Measurements from ENCODE around the gene BCAS3.

The BCAS3 gene

GRCh38 chr17:61260071-61260797 lies 582.6 kb downstream of the BCAS3 start:
- no peaks in the 10 kb centered on the region for H3K36me3 ChIP-seq (ENCODE audit: control insufficient read depth in 1 of 2, insufficient read depth in 2 of 2, low read length in 2 of 2)
- WGBS (ENCODE audit: extremely low coverage, insufficient coverage, insufficient read length): no CpG with 5 or more reads among the region's 12 CpGs
- H3K18ac ChIP-seq (ENCODE audit: low read length): no peak overlapping the region
- no peak overlapping the region for H3K9ac ChIP-seq (ENCODE audit: low read length)
- H3K23ac ChIP-seq (ENCODE audit: low read length): no peak overlapping the region
- H2BK120ac ChIP-seq (ENCODE audit: insufficient read depth, low read length, poor library complexity): no peak overlapping the region
- H3K79me2 ChIP-seq (ENCODE audit: control insufficient read depth, insufficient read depth, low read length, poor library complexity): no peaks in the 10 kb centered on the region
- no peak overlapping the region for H3K14ac ChIP-seq (ENCODE audit: low read length)
- H4K8ac ChIP-seq (ENCODE audit: low read depth, low read length): no peak overlapping the region
- no peak overlapping the region for H3K4me2 ChIP-seq (ENCODE audit: low read length)
- no peak overlapping the region for H3K4me3 ChIP-seq (ENCODE audit: low read depth, low read length)
- no peak overlapping the region for H3K27ac ChIP-seq (ENCODE audit: low read depth, low read length)
- H2AFZ ChIP-seq (ENCODE audit: insufficient read depth, low read length, poor library complexity): no peak overlapping the region
- H3K9me3 ChIP-seq (ENCODE audit: insufficient read depth, low read depth, low read length): no peaks in the 10 kb centered on the region
- no peak overlapping the region for H2AK5ac ChIP-seq (ENCODE audit: low read length)
- H3K4ac ChIP-seq (ENCODE audit: low read depth, low read length): no peak overlapping the region
- H3K4me1 ChIP-seq (ENCODE audit: control insufficient read depth in 1 of 2, insufficient read depth in 2 of 2, low read length in 2 of 2): no peaks in the 10 kb centered on the region
- H4K91ac ChIP-seq (ENCODE audit: low read depth, low read length): no peak overlapping the region
- no peak overlapping the region for H2BK12ac ChIP-seq (ENCODE audit: low read length)
- H2BK5ac ChIP-seq (ENCODE audit: low read depth, low read length, poor library complexity): no peak overlapping the region
- DNase-seq: no peak
- no peaks in the 10 kb centered on the region for H3K27me3 ChIP-seq (ENCODE audit: insufficient read depth, low read length)
- no peaks in the 10 kb centered on the region for H3K79me1 ChIP-seq (ENCODE audit: low read length)
- H4K12ac ChIP-seq (ENCODE audit: low read depth, low read length): no peak overlapping the region

GRCh38 chr17:61261001-61261637 lies 583.5 kb downstream of the BCAS3 start:
- no CpG with 5 or more reads among the region's 6 CpGs for WGBS (ENCODE audit: extremely low coverage, insufficient coverage, insufficient read length)
- Histone ChIP-seq H2AFZ (ENCODE audit: insufficient read depth, low read length, poor library complexity) (no peak overlapping the region), H4K8ac (ENCODE audit: low read depth, low read length) (no peak overlapping the region), H2BK120ac (ENCODE audit: insufficient read depth, low read length, poor library complexity) (no peak overlapping the region), H3K14ac (ENCODE audit: low read length) (no peak overlapping the region), H3K4me1 (ENCODE audit: control insufficient read depth in 1 of 2, insufficient read depth in 2 of 2, low read length in 2 of 2) (no peaks in the 10 kb centered on the region), H3K27ac (ENCODE audit: low read depth, low read length) (no peak overlapping the region), H3K79me1 (ENCODE audit: low read length) (no peaks in the 10 kb centered on the region), H2BK12ac (ENCODE audit: low read length) (no peak overlapping the region), H3K79me2 (ENCODE audit: control insufficient read depth, insufficient read depth, low read length, poor library complexity) (no peaks in the 10 kb centered on the region), H3K36me3 (ENCODE audit: control insufficient read depth in 1 of 2, insufficient read depth in 2 of 2, low read length in 2 of 2) (no peaks in the 10 kb centered on the region), H3K9ac (ENCODE audit: low read length) (no peak overlapping the region), H3K4ac (ENCODE audit: low read depth, low read length) (no peak overlapping the region), H3K27me3 (ENCODE audit: insufficient read depth, low read length) (no peaks in the 10 kb centered on the region), H3K18ac (ENCODE audit: low read length) (no peak overlapping the region), H3K23ac (ENCODE audit: low read length) (no peak overlapping the region), H3K9me3 (ENCODE audit: insufficient read depth, low read depth, low read length) (no peaks in the 10 kb centered on the region), H2AK5ac (ENCODE audit: low read length) (no peak overlapping the region), H4K91ac (ENCODE audit: low read depth, low read length) (no peak overlapping the region), H3K4me2 (ENCODE audit: low read length) (no peak overlapping the region), H3K4me3 (ENCODE audit: low read depth, low read length) (no peak overlapping the region), H4K12ac (ENCODE audit: low read depth, low read length) (no peak overlapping the region), H2BK5ac (ENCODE audit: low read depth, low read length, poor library complexity) (no peak overlapping the region)
- DNase-seq: no peak

- no peak overlapping the region for H4K91ac ChIP-seq (ENCODE audit: low read depth, low read length)
- no peak overlapping the region for H3K18ac ChIP-seq (ENCODE audit: low read length)
- H3K4me1 ChIP-seq (ENCODE audit: control insufficient read depth in 1 of 2, insufficient read depth in 2 of 2, low read length in 2 of 2): no peaks in the 10 kb centered on the region
- no peaks in the 10 kb centered on the region for H3K27me3 ChIP-seq (ENCODE audit: insufficient read depth, low read length)
- H3K14ac ChIP-seq (ENCODE audit: low read length): no peak overlapping the region
- H2BK5ac ChIP-seq (ENCODE audit: low read depth, low read length, poor library complexity): no peak overlapping the region
- H3K79me2 ChIP-seq (ENCODE audit: control insufficient read depth, insufficient read depth, low read length, poor library complexity): no peaks in the 10 kb centered on the region
- H4K8ac ChIP-seq (ENCODE audit: low read depth, low read length): no peak overlapping the region
- H3K9ac ChIP-seq (ENCODE audit: low read length): no peak overlapping the region
- H3K4ac ChIP-seq (ENCODE audit: low read depth, low read length): no peak overlapping the region
- no peak overlapping the region for H3K4me2 ChIP-seq (ENCODE audit: low read length)
- no peak overlapping the region for H2BK12ac ChIP-seq (ENCODE audit: low read length)
- no peak for DNase-seq
- H2AFZ ChIP-seq (ENCODE audit: insufficient read depth, low read length, poor library complexity): no peak overlapping the region
- no CpG with 5 or more reads among the region's 2 CpGs for WGBS (ENCODE audit: extremely low coverage, insufficient coverage, insufficient read length)
- H3K4me3 ChIP-seq (ENCODE audit: low read depth, low read length): no peak overlapping the region
- no peak overlapping the region for H3K27ac ChIP-seq (ENCODE audit: low read depth, low read length)
- no peaks in the 10 kb centered on the region for H3K9me3 ChIP-seq (ENCODE audit: insufficient read depth, low read depth, low read length)
- H3K23ac ChIP-seq (ENCODE audit: low read length): no peak overlapping the region
- no peak overlapping the region for H2AK5ac ChIP-seq (ENCODE audit: low read length)
- no peaks in the 10 kb centered on the region for H3K36me3 ChIP-seq (ENCODE audit: control insufficient read depth in 1 of 2, insufficient read depth in 2 of 2, low read length in 2 of 2)
- H4K12ac ChIP-seq (ENCODE audit: low read depth, low read length): no peak overlapping the region
- no peak overlapping the region for H2BK120ac ChIP-seq (ENCODE audit: insufficient read depth, low read length, poor library complexity)
- H3K79me1 ChIP-seq (ENCODE audit: low read length): no peaks in the 10 kb centered on the region
Observed at GRCh38 chr17:61265397-61265796, 587.7 kb downstream of the BCAS3 start.

- Histone ChIP-seq H3K9me3 (ENCODE audit: insufficient read depth, low read depth, low read length) (no peaks in the 10 kb centered on the region), H2AK5ac (ENCODE audit: low read length) (no peak overlapping the region), H3K79me1 (ENCODE audit: low read length) (no peaks in the 10 kb centered on the region), H3K79me2 (ENCODE audit: control insufficient read depth, insufficient read depth, low read length, poor library complexity) (no peaks in the 10 kb centered on the region), H4K8ac (ENCODE audit: low read depth, low read length) (no peak overlapping the region), H3K14ac (ENCODE audit: low read length) (no peak overlapping the region), H2BK5ac (ENCODE audit: low read depth, low read length, poor library complexity) (no peak overlapping the region), H4K12ac (ENCODE audit: low read depth, low read length) (no peak overlapping the region), H3K23ac (ENCODE audit: low read length) (no peak overlapping the region), H3K36me3 (ENCODE audit: control insufficient read depth in 1 of 2, insufficient read depth in 2 of 2, low read length in 2 of 2) (no peaks in the 10 kb centered on the region), H3K27ac (ENCODE audit: low read depth, low read length) (no peak overlapping the region), H3K4me3 (ENCODE audit: low read depth, low read length) (no peak overlapping the region), H2BK120ac (ENCODE audit: insufficient read depth, low read length, poor library complexity) (no peak overlapping the region), H3K4me2 (ENCODE audit: low read length) (no peak overlapping the region), H2BK12ac (ENCODE audit: low read length) (no peak overlapping the region), H4K91ac (ENCODE audit: low read depth, low read length) (no peak overlapping the region), H3K18ac (ENCODE audit: low read length) (no peak overlapping the region), H2AFZ (ENCODE audit: insufficient read depth, low read length, poor library complexity) (no peak overlapping the region), H3K27me3 (ENCODE audit: insufficient read depth, low read length) (no peaks in the 10 kb centered on the region), H3K4ac (ENCODE audit: low read depth, low read length) (no peak overlapping the region), H3K4me1 (ENCODE audit: control insufficient read depth in 1 of 2, insufficient read depth in 2 of 2, low read length in 2 of 2) (no peaks in the 10 kb centered on the region), H3K9ac (ENCODE audit: low read length) (no peak overlapping the region)
- DNase-seq: no peak
- WGBS (ENCODE audit: extremely low coverage, insufficient coverage, insufficient read length): no CpG with 5 or more reads among the region's 5 CpGs
Observed at GRCh38 chr17:61267847-61268246, 590.2 kb downstream of the BCAS3 start.
